Measurements from ENCODE around the gene CPT1C.

CPT1C gene

GRCh38 chr19:49651820-49652550 is 38.9 kb upstream of the CPT1C start:
- Histone ChIP-seq H3K4ac (ENCODE audit: low read depth, low read length) (no peak overlapping the region), H3K14ac (ENCODE audit: low read length) (no peak overlapping the region), H4K8ac (ENCODE audit: low read depth, low read length) (no peak overlapping the region), H3K4me3 (ENCODE audit: low read depth, low read length) (no peak overlapping the region), H3K79me2 (ENCODE audit: control insufficient read depth, insufficient read depth, low read length, poor library complexity) (no peaks in the 10 kb centered on the region), H3K4me1 (ENCODE audit: control insufficient read depth in 1 of 2, insufficient read depth in 2 of 2, low read length in 2 of 2) (no peaks in the 10 kb centered on the region), H2AFZ (ENCODE audit: insufficient read depth, low read length, poor library complexity) (no peak overlapping the region), H2BK120ac (ENCODE audit: insufficient read depth, low read length, poor library complexity) (no peak overlapping the region), H3K4me2 (ENCODE audit: low read length) (no peak overlapping the region), H3K9me3 (ENCODE audit: insufficient read depth, low read depth, low read length) (peaks cover 2% of the 10 kb centered on the region), H3K23ac (ENCODE audit: low read length) (no peak overlapping the region), H4K12ac (ENCODE audit: low read depth, low read length) (no peak overlapping the region), H3K79me1 (ENCODE audit: low read length) (no peaks in the 10 kb centered on the region), H2BK12ac (ENCODE audit: low read length) (no peak overlapping the region), H3K27me3 (ENCODE audit: insufficient read depth, low read length) (no peaks in the 10 kb centered on the region), H4K91ac (ENCODE audit: low read depth, low read length) (no peak overlapping the region), H3K9ac (ENCODE audit: low read length) (no peak overlapping the region), H3K36me3 (ENCODE audit: control insufficient read depth in 1 of 2, insufficient read depth in 2 of 2, low read length in 2 of 2) (peaks cover 82 to 83% of the 10 kb centered on the region in 2 experiments), H3K18ac (ENCODE audit: low read length) (no peak overlapping the region), H3K27ac (ENCODE audit: low read depth, low read length) (no peak overlapping the region), H2AK5ac (ENCODE audit: low read length) (no peak overlapping the region), H2BK5ac (ENCODE audit: low read depth, low read length, poor library complexity) (no peak overlapping the region)
- no CpG with 5 or more reads among the region's 110 CpGs for WGBS (ENCODE audit: extremely low coverage, insufficient coverage, insufficient read length)
- no peak for DNase-seq

DNA sequence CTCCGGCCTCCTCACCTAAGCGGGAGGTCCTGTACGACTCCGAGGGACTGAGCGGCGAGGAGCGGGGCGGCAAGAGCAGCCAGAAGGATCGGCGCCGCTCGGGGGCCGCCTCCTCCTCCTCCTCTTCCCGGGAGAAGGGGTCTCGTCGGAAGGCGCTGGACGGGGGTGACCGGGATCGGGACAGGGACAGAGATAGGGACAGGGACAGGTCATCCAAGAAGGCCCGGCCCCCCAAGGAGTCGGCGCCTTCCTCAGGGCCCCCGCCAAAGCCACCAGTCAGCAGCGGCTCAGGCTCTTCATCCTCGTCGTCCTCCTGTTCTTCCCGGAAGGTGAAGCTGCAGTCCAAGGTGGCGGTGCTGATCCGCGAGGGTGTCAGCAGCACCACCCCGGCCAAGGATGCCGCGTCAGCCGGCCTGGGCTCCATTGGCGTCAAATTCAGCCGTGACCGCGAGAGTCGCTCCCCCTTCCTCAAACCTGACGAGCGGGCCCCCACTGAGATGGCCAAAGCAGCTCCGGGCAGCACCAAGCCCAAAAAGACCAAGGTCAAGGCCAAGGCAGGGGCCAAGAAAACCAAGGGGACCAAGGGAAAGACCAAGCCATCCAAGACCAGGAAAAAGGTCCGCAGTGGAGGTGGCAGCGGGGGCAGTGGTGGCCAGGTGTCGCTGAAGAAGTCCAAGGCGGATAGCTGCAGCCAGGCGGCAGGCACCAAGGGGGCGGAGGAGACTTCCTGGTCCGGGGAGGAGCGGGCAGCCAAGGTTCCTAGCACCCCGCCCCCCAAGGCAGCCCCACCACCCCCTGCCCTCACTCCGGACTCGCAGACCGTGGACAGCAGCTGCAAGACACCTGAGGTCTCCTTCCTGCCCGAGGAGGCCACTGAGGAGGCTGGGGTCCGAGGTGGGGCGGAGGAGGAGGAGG is 38.1 kb upstream of the CPT1C start:
- H4K91ac ChIP-seq (ENCODE audit: low read depth, low read length), result no peak overlapping the region
- H3K27me3 ChIP-seq (ENCODE audit: insufficient read depth, low read length), result no peaks in the 10 kb centered on the region
- H2BK120ac ChIP-seq (ENCODE audit: insufficient read depth, low read length, poor library complexity), result no peak overlapping the region
- H3K27ac ChIP-seq (ENCODE audit: low read depth, low read length), result no peak overlapping the region
- no peak overlapping the region for H3K18ac ChIP-seq (ENCODE audit: low read length)
- no peak overlapping the region for H2AK5ac ChIP-seq (ENCODE audit: low read length)
- H3K4ac ChIP-seq (ENCODE audit: low read depth, low read length), result no peak overlapping the region
- no peak overlapping the region for H4K8ac ChIP-seq (ENCODE audit: low read depth, low read length)
- peaks cover 2% of the 10 kb centered on the region for H3K9me3 ChIP-seq (ENCODE audit: insufficient read depth, low read depth, low read length)
- no peak overlapping the region for H3K23ac ChIP-seq (ENCODE audit: low read length)
- no peak overlapping the region for H3K4me2 ChIP-seq (ENCODE audit: low read length)
- no peaks in the 10 kb centered on the region for H3K79me2 ChIP-seq (ENCODE audit: control insufficient read depth, insufficient read depth, low read length, poor library complexity)
- no peaks in the 10 kb centered on the region for H3K4me1 ChIP-seq (ENCODE audit: control insufficient read depth in 1 of 2, insufficient read depth in 2 of 2, low read length in 2 of 2)
- no peak overlapping the region for H4K12ac ChIP-seq (ENCODE audit: low read depth, low read length)
- no peak overlapping the region for H2BK12ac ChIP-seq (ENCODE audit: low read length)
- no peaks in the 10 kb centered on the region for H3K79me1 ChIP-seq (ENCODE audit: low read length)
- no CpG with 5 or more reads among the region's 58 CpGs for WGBS (ENCODE audit: extremely low coverage, insufficient coverage, insufficient read length)
- peaks cover 81 to 84% of the 10 kb centered on the region in 2 experiments for H3K36me3 ChIP-seq (ENCODE audit: control insufficient read depth in 1 of 2, insufficient read depth in 2 of 2, low read length in 2 of 2)
- no peak overlapping the region for H2BK5ac ChIP-seq (ENCODE audit: low read depth, low read length, poor library complexity)
- H3K4me3 ChIP-seq (ENCODE audit: low read depth, low read length), result no peak overlapping the region
- no peak overlapping the region for H3K9ac ChIP-seq (ENCODE audit: low read length)
- DNase-seq, result no peak
- H2AFZ ChIP-seq (ENCODE audit: insufficient read depth, low read length, poor library complexity), result no peak overlapping the region
- no peak overlapping the region for H3K14ac ChIP-seq (ENCODE audit: low read length)

DNA sequence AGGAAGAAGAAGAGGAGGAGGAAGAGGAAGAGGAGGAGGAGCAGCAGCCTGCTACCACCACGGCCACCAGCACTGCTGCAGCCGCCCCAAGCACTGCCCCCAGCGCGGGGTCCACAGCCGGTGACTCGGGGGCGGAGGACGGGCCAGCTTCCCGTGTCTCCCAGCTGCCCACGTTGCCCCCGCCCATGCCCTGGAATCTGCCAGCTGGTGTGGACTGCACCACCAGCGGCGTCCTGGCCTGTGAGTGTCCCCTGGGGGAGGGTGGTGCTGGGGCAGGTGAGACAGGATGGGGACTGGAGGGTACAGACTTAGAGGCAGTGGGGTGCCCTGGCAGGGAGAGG is 37.5 kb upstream of the CPT1C start:
- Histone ChIP-seq H2BK120ac (ENCODE audit: insufficient read depth, low read length, poor library complexity) (no peak overlapping the region), H3K27me3 (ENCODE audit: insufficient read depth, low read length) (no peaks in the 10 kb centered on the region), H3K14ac (ENCODE audit: low read length) (no peak overlapping the region), H3K18ac (ENCODE audit: low read length) (no peak overlapping the region), H3K79me2 (ENCODE audit: control insufficient read depth, insufficient read depth, low read length, poor library complexity) (no peaks in the 10 kb centered on the region), H4K12ac (ENCODE audit: low read depth, low read length) (no peak overlapping the region), H3K4me2 (ENCODE audit: low read length) (no peak overlapping the region), H2BK5ac (ENCODE audit: low read depth, low read length, poor library complexity) (no peak overlapping the region), H3K4ac (ENCODE audit: low read depth, low read length) (no peak overlapping the region), H2AFZ (ENCODE audit: insufficient read depth, low read length, poor library complexity) (no peak overlapping the region), H3K9ac (ENCODE audit: low read length) (no peak overlapping the region), H3K36me3 (ENCODE audit: control insufficient read depth in 1 of 2, insufficient read depth in 2 of 2, low read length in 2 of 2) (peaks cover 87 to 90% of the 10 kb centered on the region in 2 experiments), H3K4me3 (ENCODE audit: low read depth, low read length) (no peak overlapping the region), H4K91ac (ENCODE audit: low read depth, low read length) (no peak overlapping the region), H4K8ac (ENCODE audit: low read depth, low read length) (no peak overlapping the region), H3K79me1 (ENCODE audit: low read length) (no peaks in the 10 kb centered on the region), H3K4me1 (ENCODE audit: control insufficient read depth in 1 of 2, insufficient read depth in 2 of 2, low read length in 2 of 2) (no peaks in the 10 kb centered on the region), H2AK5ac (ENCODE audit: low read length) (no peak overlapping the region), H2BK12ac (ENCODE audit: low read length) (no peak overlapping the region), H3K23ac (ENCODE audit: low read length) (no peak overlapping the region), H3K9me3 (ENCODE audit: insufficient read depth, low read depth, low read length) (peaks cover 2% of the 10 kb centered on the region), H3K27ac (ENCODE audit: low read depth, low read length) (no peak overlapping the region)
- DNase-seq, result no peak
- WGBS (ENCODE audit: extremely low coverage, insufficient coverage, insufficient read length), result no CpG with 5 or more reads among the region's 13 CpGs

DNA sequence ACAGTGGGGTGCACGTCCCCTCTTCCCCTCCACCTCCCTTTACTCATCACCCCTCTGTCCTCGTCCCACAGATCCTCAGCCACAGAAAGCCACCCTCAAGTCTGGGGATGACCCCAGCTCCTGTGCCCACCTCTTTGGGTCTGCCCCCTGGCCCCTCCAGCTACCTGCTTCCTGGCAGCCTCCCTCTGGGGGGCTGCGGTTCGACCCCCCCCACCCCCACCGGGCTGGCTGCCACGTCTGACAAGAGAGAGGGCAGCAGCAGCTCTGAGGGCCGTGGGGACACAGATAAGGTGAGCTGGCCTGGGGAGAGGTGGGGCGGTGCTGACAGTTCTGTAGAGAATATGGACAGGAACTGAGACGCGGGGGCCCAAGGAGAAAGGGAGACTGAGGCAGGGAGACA is 36.3 kb upstream of the CPT1C start:
- Histone ChIP-seq H3K27ac (ENCODE audit: low read depth, low read length) (no peak overlapping the region), H4K12ac (ENCODE audit: low read depth, low read length) (no peak overlapping the region), H3K18ac (ENCODE audit: low read length) (no peak overlapping the region), H3K9me3 (ENCODE audit: insufficient read depth, low read depth, low read length) (peaks cover 4% of the 10 kb centered on the region), H3K79me2 (ENCODE audit: control insufficient read depth, insufficient read depth, low read length, poor library complexity) (no peaks in the 10 kb centered on the region), H2BK120ac (ENCODE audit: insufficient read depth, low read length, poor library complexity) (no peak overlapping the region), H3K4me2 (ENCODE audit: low read length) (no peak overlapping the region), H2AFZ (ENCODE audit: insufficient read depth, low read length, poor library complexity) (no peak overlapping the region), H4K91ac (ENCODE audit: low read depth, low read length) (no peak overlapping the region), H3K4me3 (ENCODE audit: low read depth, low read length) (no peak overlapping the region), H3K4ac (ENCODE audit: low read depth, low read length) (no peak overlapping the region), H2BK12ac (ENCODE audit: low read length) (no peak overlapping the region), H3K79me1 (ENCODE audit: low read length) (no peaks in the 10 kb centered on the region), H3K9ac (ENCODE audit: low read length) (no peak overlapping the region), H3K27me3 (ENCODE audit: insufficient read depth, low read length) (no peaks in the 10 kb centered on the region), H3K36me3 (ENCODE audit: control insufficient read depth in 1 of 2, insufficient read depth in 2 of 2, low read length in 2 of 2) (peaks cover 95 to 96% of the 10 kb centered on the region in 2 experiments), H3K23ac (ENCODE audit: low read length) (no peak overlapping the region), H2BK5ac (ENCODE audit: low read depth, low read length, poor library complexity) (no peak overlapping the region), H4K8ac (ENCODE audit: low read depth, low read length) (no peak overlapping the region), H2AK5ac (ENCODE audit: low read length) (no peak overlapping the region), H3K4me1 (ENCODE audit: control insufficient read depth in 1 of 2, insufficient read depth in 2 of 2, low read length in 2 of 2) (no peaks in the 10 kb centered on the region), H3K14ac (ENCODE audit: low read length) (no peak overlapping the region)
- no peak for DNase-seq
- no CpG with 5 or more reads among the region's 10 CpGs for WGBS (ENCODE audit: extremely low coverage, insufficient coverage, insufficient read length)
